Breast epithelium (tissue), 4 donors: ENCODE measurements around the gene TIE1. TPM values are rescaled to one million over a fixed set of nuclear protein-coding genes. Genes with fewer than 3 reads are reported as not detected.

Source experiments
- DNase-seq, 2 donors: peaks; one replicate each; pipeline ENCODE4 v3.0.0-alpha.2; 2019; ENCODE audit warnings: low spot score in 2 of 2
- H3K27ac ChIP-seq, 2 donors: fragments of 200-600 bp; sonication (generic) in 1 of 2; one replicate each; pipeline ENCODE4 v1.5.1; 2016 to 2019; ENCODE audit warnings: mild to moderate bottlenecking in 1 of 2
- H3K27me3 ChIP-seq, 2 donors: fragments of 200-600 bp; sonication (generic) in 1 of 2; one replicate each; pipeline versions ENCODE4 v1.5.1 to v1.6.0; 2017 to 2019; ENCODE audit warnings: control low read depth in 1 of 2, mild to moderate bottlenecking in 1 of 2
- H3K36me3 ChIP-seq: fragments of 200-600 bp; one replicate; pipeline ENCODE4 v1.5.1; 2019
- H3K4me1 ChIP-seq, 2 donors: fragments of 200-600 bp; sonication (generic); one replicate each; pipeline ENCODE4 v1.5.1; 2016 to 2019; ENCODE audit warnings: control low read depth in 1 of 2
- H3K4me3 ChIP-seq, 3 donors: fragments of 200-600 bp; sonication (generic); 1 replicate in 2 of 3; 2 replicates in 1 of 3; pipeline ENCODE4 v1.5.1; 2016 to 2019; ENCODE audit warnings: mild to moderate bottlenecking in 3 of 3, moderate library complexity in 2 of 3
- H3K9me3 ChIP-seq, 2 donors: fragments of 200-600 bp; sonication (generic) in 1 of 2; one replicate each; pipeline ENCODE4 v1.5.1; 2016 to 2019; ENCODE audit warnings: control low read depth in 1 of 2
- CTCF ChIP-seq, 3 donors: fragments of 450-650 bp; IDR thresholded peaks; one replicate each; pipeline ENCODE4 v1.5.1; 2016 to 2017; ENCODE audit warnings: antibody characterized with exemption in 3 of 3, mild to moderate bottlenecking in 3 of 3, moderate library complexity in 3 of 3
- POLR2A ChIP-seq: fragments of 450-650 bp; IDR thresholded peaks from one replicate; pipeline ENCODE4 v1.6.1; 2016; ENCODE audit warnings: antibody characterized with exemption, mild to moderate bottlenecking, moderate library complexity
- POLR2AphosphoS5 ChIP-seq, 3 donors: sonication (generic); formaldehyde crosslinking; IDR thresholded peaks; one replicate each; pipeline ENCODE4 v1.6.1; 2017; ENCODE audit warnings: antibody characterized with exemption in 3 of 3
- intact Hi-C: fragments of 100-400 bp; cut with DNase I; formaldehyde crosslinking; loops from one replicate; pipeline ENCODE4 v1.15.1; 2023; ENCODE audit warnings: low total_unique reads
- total RNA-seq, 3 donors: library from RNA; depleted of rRNA; stranded (reverse); fragments of >200 nt; gene quantifications; one replicate each; pipeline ENCODE4 v1.1.0, GENCODE V29; 2016

TIE1 gene
- total RNA-seq, 3 donors from 2014 or later = 9.4 to 39.0 (median 24.2) TPM

- Histone ChIP-seq H3K27me3 (no peaks in the 10 kb centered on the region), H3K4me1 (no peaks in the 10 kb centered on the region), H3K36me3 (no peaks in the 10 kb centered on the region), H3K4me3 (no peak overlapping the region), H3K27ac (no peak overlapping the region), H3K9me3 (no peaks in the 10 kb centered on the region)
- no peak for DNase-seq
- intact Hi-C loops = no loop called here
- TF ChIP-seq CTCF (IDR thresholded peaks at IDR 0.05) (no peak), POLR2A (no peak), POLR2AphosphoS5 (IDR thresholded peaks at IDR 0.05) (no peak)
These were observed 8.0 kb downstream of the TIE1 start for GRCh38 chr1:43308635-43309404.

- Histone ChIP-seq H3K27ac (no peak overlapping the region), H3K4me1 (no peaks in the 10 kb centered on the region), H3K9me3 (no peaks in the 10 kb centered on the region), H3K4me3 (no peak overlapping the region), H3K27me3 (no peaks in the 10 kb centered on the region), H3K36me3 (no peaks in the 10 kb centered on the region)
- TF ChIP-seq POLR2A (no peak), CTCF (IDR thresholded peaks at IDR 0.05) (no peak), POLR2AphosphoS5 (IDR thresholded peaks at IDR 0.05) (no peak)
- DNase-seq = peak in 1 of 2 donors; percentile 28
- intact Hi-C loops = no loop called here
These were observed 8.7 kb downstream of the TIE1 start for GRCh38 chr1:43309405-43310025.

- Histone ChIP-seq H3K36me3 (no peaks in the 10 kb centered on the region), H3K27ac (no peak overlapping the region), H3K27me3 (no peaks in the 10 kb centered on the region), H3K4me1 (no peaks in the 10 kb centered on the region), H3K9me3 (no peaks in the 10 kb centered on the region), H3K4me3 (no peak overlapping the region)
- DNase-seq = no peak
- no peak for TF ChIP-seq POLR2AphosphoS5 (IDR thresholded peaks at IDR 0.05)
- no peak for TF ChIP-seq CTCF (IDR thresholded peaks at IDR 0.05)
- no peak for TF ChIP-seq POLR2A
- intact Hi-C loops = no loop called here
These were observed 10.7 kb downstream of the TIE1 start for GRCh38 chr1:43311521-43311920.

GRCh38 chr1:43312212-43312623 lies 11.4 kb downstream of the TIE1 start:
- intact Hi-C loops = no loop called here

More at GRCh38 chr1:43312212-43312623, 11.4 kb downstream of the TIE1 start:
- Histone ChIP-seq H3K27ac (no peak overlapping the region), H3K4me1 (no peaks in the 10 kb centered on the region), H3K27me3 (no peaks in the 10 kb centered on the region), H3K4me3 (no peak overlapping the region), H3K9me3 (no peaks in the 10 kb centered on the region), H3K36me3 (no peaks in the 10 kb centered on the region)
- peak in 1 of 2 donors; percentile 44 for DNase-seq
- no peak for TF ChIP-seq CTCF (IDR thresholded peaks at IDR 0.05)
- no peak for TF ChIP-seq POLR2A
- TF ChIP-seq POLR2AphosphoS5 (IDR thresholded peaks at IDR 0.05) = no peak
